Smooth muscle cell (in vitro differentiated cells): ENCODE data around the gene PLAAT4. TPM values are rescaled to one million over a fixed set of nuclear protein-coding genes. Genes with fewer than 3 reads are reported as not detected.

Experiments used
- DNase-seq: peaks from one replicate; lab custom pipeline; 2025; ENCODE audit not compliant: unreplicated experiment; lab: John Stamatoyannopoulos, UW
- H2AFZ ChIP-seq: fragments of 200-600 bp; sonication (generic); 2 replicates; pipeline ENCODE4 v1.6.0; 2016; ENCODE audit warnings: antibody characterized with exemption, low read depth, mild to moderate bottlenecking
- H3F3A ChIP-seq: fragments of 200-600 bp; sonication (generic); 2 replicates; pipeline ENCODE4 v1.6.0; 2017; ENCODE audit warnings: antibody characterized with exemption, low read depth
- H3K27ac ChIP-seq: fragments of 200-600 bp; sonication (generic); 2 replicates; pipeline ENCODE4 v1.5.1; 2016; ENCODE audit warnings: low read depth, mild to moderate bottlenecking
- H3K27me3 ChIP-seq: fragments of 200-600 bp; sonication (generic); 2 replicates; pipeline ENCODE4 v1.6.1; 2016; ENCODE audit warnings: low read depth, mild to moderate bottlenecking
- H3K36me3 ChIP-seq: fragments of 200-600 bp; sonication (generic); 2 replicates; pipeline ENCODE4 v1.5.1; 2016; ENCODE audit warnings: low read depth
- H3K4me1 ChIP-seq: fragments of 200-600 bp; sonication (generic); 2 replicates; pipeline ENCODE4 v1.5.1; 2016; ENCODE audit warnings: low read depth
- H3K4me2 ChIP-seq: fragments of 200-600 bp; sonication (generic); 2 replicates; pipeline ENCODE4 v1.6.0; 2016; ENCODE audit warnings: mild to moderate bottlenecking
- H3K4me3 ChIP-seq: fragments of 200-600 bp; sonication (generic); 2 replicates; pipeline ENCODE4 v1.5.1; 2016; ENCODE audit warnings: mild to moderate bottlenecking
- H3K79me2 ChIP-seq: fragments of 200-600 bp; sonication (generic); 2 replicates; pipeline ENCODE4 v1.6.0; 2016; ENCODE audit warnings: low read depth, mild to moderate bottlenecking
- H3K9ac ChIP-seq: fragments of 200-600 bp; sonication (generic); 2 replicates; pipeline ENCODE4 v1.6.0; 2016; ENCODE audit warnings: low read depth
- H3K9me3 ChIP-seq: fragments of 200-600 bp; sonication (generic); replicated peaks from 2 replicates; pipeline ENCODE4 v1.5.1; 2016; ENCODE audit warnings: low read depth
- H4K20me1 ChIP-seq: fragments of 200-600 bp; sonication (generic); 2 replicates; pipeline ENCODE4 v1.6.0; 2016; ENCODE audit warnings: low read depth
- WGBS: methylation state at CpG from one replicate; pipeline ENCODE4 v1.1.7; 2016; ENCODE audit warnings: low lambda C conversion rate; 5-methylcytosine and 5-hydroxymethylcytosine counted together
- polyA plus RNA-seq: library from polyadenylated mRNA; unstranded; fragments of >200 nt; fragmentation: Nextera tagmentation; extraction: Ambion mirVana; gene quantifications from 2 replicates; pipeline ENCODE4 v1.2.1, GENCODE V29; 2016
- total RNA-seq: library from RNA; depleted of rRNA; stranded (reverse); fragments of >200 nt; gene quantifications from 2 replicates; pipeline ENCODE4 v1.2.3, GENCODE V29; 2014
- TF ChIP-seq, protein P1 (sequence below): fragments of 200-600 bp; sonication (generic); IDR thresholded peaks from 2 replicates; pipeline ENCODE4 v1.5.1; 2017; ENCODE audit warnings: borderline replicate concordance, mild to moderate bottlenecking, antibody characterized with exemption; ENCODE audit not compliant: insufficient read depth, poor library complexity, severe bottlenecking

The PLAAT4 gene
- total and polyA plus RNA-seq, 2 experiments from 2014 or later, result not detected

GRCh38 chr11:63583357-63583677 is 46.7 kb downstream of the PLAAT4 start:
- H3K4me2 ChIP-seq, result no peak overlapping the region

GRCh38 chr11:63586451-63587166 is 50.0 kb downstream of the PLAAT4 start:
- Histone ChIP-seq H3K4me2 (no peak overlapping the region), H3K4me1 (no peaks in the 10 kb centered on the region), H2AFZ (no peak overlapping the region), H3K27ac (no peak overlapping the region), H3K27me3 (no peaks in the 10 kb centered on the region), H3K9me3 (no peaks in the 10 kb centered on the region), H3K79me2 (no peaks in the 10 kb centered on the region), H4K20me1 (no peaks in the 10 kb centered on the region), H3F3A (no peaks in the 10 kb centered on the region), H3K36me3 (no peaks in the 10 kb centered on the region), H3K9ac (no peak overlapping the region), H3K4me3 (no peak overlapping the region)
- TF ChIP-seq, protein P1, sequence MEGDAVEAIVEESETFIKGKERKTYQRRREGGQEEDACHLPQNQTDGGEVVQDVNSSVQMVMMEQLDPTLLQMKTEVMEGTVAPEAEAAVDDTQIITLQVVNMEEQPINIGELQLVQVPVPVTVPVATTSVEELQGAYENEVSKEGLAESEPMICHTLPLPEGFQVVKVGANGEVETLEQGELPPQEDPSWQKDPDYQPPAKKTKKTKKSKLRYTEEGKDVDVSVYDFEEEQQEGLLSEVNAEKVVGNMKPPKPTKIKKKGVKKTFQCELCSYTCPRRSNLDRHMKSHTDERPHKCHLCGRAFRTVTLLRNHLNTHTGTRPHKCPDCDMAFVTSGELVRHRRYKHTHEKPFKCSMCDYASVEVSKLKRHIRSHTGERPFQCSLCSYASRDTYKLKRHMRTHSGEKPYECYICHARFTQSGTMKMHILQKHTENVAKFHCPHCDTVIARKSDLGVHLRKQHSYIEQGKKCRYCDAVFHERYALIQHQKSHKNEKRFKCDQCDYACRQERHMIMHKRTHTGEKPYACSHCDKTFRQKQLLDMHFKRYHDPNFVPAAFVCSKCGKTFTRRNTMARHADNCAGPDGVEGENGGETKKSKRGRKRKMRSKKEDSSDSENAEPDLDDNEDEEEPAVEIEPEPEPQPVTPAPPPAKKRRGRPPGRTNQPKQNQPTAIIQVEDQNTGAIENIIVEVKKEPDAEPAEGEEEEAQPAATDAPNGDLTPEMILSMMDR, result no peak
- 93% methylated on average over 6 of the region's 6 CpGs for WGBS
- no peak for DNase-seq

More at GRCh38 chr11:63583357-63583677, 46.7 kb downstream of the PLAAT4 start:
- no peak overlapping the region for H3K4me3 ChIP-seq
- no peaks in the 10 kb centered on the region for H3K4me1 ChIP-seq
- DNase-seq, result no peak
- H2AFZ ChIP-seq, result no peak overlapping the region
- H3K9ac ChIP-seq, result no peak overlapping the region
- no peaks in the 10 kb centered on the region for H3F3A ChIP-seq
- TF ChIP-seq, protein P1, result no peak
- H3K36me3 ChIP-seq, result no peaks in the 10 kb centered on the region
- H4K20me1 ChIP-seq, result no peaks in the 10 kb centered on the region
- H3K27ac ChIP-seq, result no peak overlapping the region
- H3K79me2 ChIP-seq, result no peaks in the 10 kb centered on the region
- no peaks in the 10 kb centered on the region for H3K9me3 ChIP-seq
- H3K27me3 ChIP-seq, result no peaks in the 10 kb centered on the region

DNA sequence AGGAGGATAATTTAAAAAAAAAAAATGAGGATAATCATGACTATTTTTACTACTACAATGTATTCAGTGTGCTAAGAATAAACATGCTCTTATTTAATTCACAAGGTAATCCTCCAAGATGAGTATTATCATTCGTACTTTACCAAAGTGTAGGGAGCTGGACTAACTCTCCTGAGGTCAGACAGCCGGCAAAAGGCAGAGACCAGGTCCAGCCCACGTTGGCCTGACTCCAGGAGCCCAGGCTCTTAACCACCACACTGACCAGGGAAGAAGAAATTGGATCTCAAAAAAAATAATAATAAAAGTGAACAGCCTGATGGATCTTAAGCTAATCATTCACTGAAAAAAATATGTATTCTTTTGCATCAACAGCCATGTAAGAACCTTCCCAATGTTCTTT is 52.4 kb downstream of the PLAAT4 start:
- whole genome bisulfite sequencing, result 82% methylated on average over 3 of the region's 3 CpGs
- Histone ChIP-seq H3K4me3 (no peak overlapping the region), H3K9me3 (no peaks in the 10 kb centered on the region), H3K79me2 (no peaks in the 10 kb centered on the region), H4K20me1 (no peaks in the 10 kb centered on the region), H3K4me1 (no peaks in the 10 kb centered on the region), H3F3A (no peaks in the 10 kb centered on the region), H3K9ac (no peak overlapping the region), H3K27ac (no peak overlapping the region), H2AFZ (no peak overlapping the region), H3K4me2 (no peak overlapping the region), H3K27me3 (no peaks in the 10 kb centered on the region), H3K36me3 (no peaks in the 10 kb centered on the region)
- DNase-seq, result no peak
- TF ChIP-seq, protein P1, result no peak

- WGBS, result 93% methylated on average over 18 of the region's 18 CpGs
- TF ChIP-seq, protein P1, result no peak
Measured at GRCh38 chr11:63590024-63590788, 53.6 kb downstream of the PLAAT4 start.

More at GRCh38 chr11:63590024-63590788, 53.6 kb downstream of the PLAAT4 start:
- Histone ChIP-seq H3K9ac (no peak overlapping the region), H3K27me3 (no peaks in the 10 kb centered on the region), H2AFZ (no peak overlapping the region), H3K27ac (no peak overlapping the region), H3K4me2 (no peak overlapping the region), H3K4me3 (no peak overlapping the region), H3K4me1 (no peaks in the 10 kb centered on the region), H3F3A (no peaks in the 10 kb centered on the region), H3K79me2 (no peaks in the 10 kb centered on the region), H4K20me1 (no peaks in the 10 kb centered on the region), H3K9me3 (no peaks in the 10 kb centered on the region), H3K36me3 (no peaks in the 10 kb centered on the region)
- no peak for DNase-seq
